ENCODE data around the gene FAM241A. TPM values are rescaled to one million over a fixed set of nuclear protein-coding genes. Genes with fewer than 3 reads are reported as not detected.

Gene FAM241A
- total and polyA plus RNA-seq, 4 donors = 2.7 to 4.2 (median 2.9) TPM

GRCh38 chr4:112185334-112185733 is 40.1 kb downstream of the FAM241A start:
- peaks cover 0 to 9% (median 1%) of the 10 kb centered on the region in 4 donors for H3K36me3 ChIP-seq (ENCODE audit: control insufficient read depth in 4 of 4, insufficient read depth in 4 of 4, low read length in 4 of 4)
- H3K4me3 ChIP-seq = no peak overlapping the region
- no peaks in the 10 kb centered on the region for H3K27me3 ChIP-seq (ENCODE audit: control insufficient read depth in 3 of 3, insufficient read depth in 3 of 3, low read length in 2 of 3)
- WGBS, 2 donors = 94% methylated on average over 2 of the region's 2 CpGs
- H3K9me3 ChIP-seq (ENCODE audit: control insufficient read depth in 4 of 4, insufficient read depth in 3 of 4, low read length in 3 of 4) = no peaks in the 10 kb centered on the region
- no peak for TF ChIP-seq CTCF (IDR thresholded peaks at IDR 0.05; ENCODE audit: control extremely low read depth, extremely low read depth)
- H3K4me1 ChIP-seq (ENCODE audit: control insufficient read depth in 5 of 5, insufficient read depth in 5 of 5, low read length in 5 of 5) = no peaks in the 10 kb centered on the region
- DNase-seq = no peak
- no peak overlapping the region for H3K27ac ChIP-seq (ENCODE audit: low read depth in 1 of 2, low read length in 1 of 2)
- no peak for ATAC-seq (ENCODE audit: insufficient read depth, low FRiP score)
- no peak overlapping the region for H3K9ac ChIP-seq (ENCODE audit: insufficient read depth in 1 of 2, low read length in 2 of 2)

- 32 to 54% methylated on average over 8 of the region's 8 CpGs for WGBS, 2 donors
- Histone ChIP-seq H3K27me3 (ENCODE audit: control insufficient read depth in 3 of 3, insufficient read depth in 3 of 3, low read length in 2 of 3) (no peaks in the 10 kb centered on the region), H3K4me3 (no peak overlapping the region), H3K9me3 (ENCODE audit: control insufficient read depth in 4 of 4, insufficient read depth in 3 of 4, low read length in 3 of 4) (no peaks in the 10 kb centered on the region), H3K9ac (ENCODE audit: insufficient read depth in 1 of 2, low read length in 2 of 2) (no peak overlapping the region), H3K36me3 (ENCODE audit: control insufficient read depth in 4 of 4, insufficient read depth in 4 of 4, low read length in 4 of 4) (peaks cover 0 to 11% (median 1%) of the 10 kb centered on the region in 4 donors), H3K27ac (ENCODE audit: low read depth in 1 of 2, low read length in 1 of 2) (no peak overlapping the region), H3K4me1 (ENCODE audit: control insufficient read depth in 5 of 5, insufficient read depth in 5 of 5, low read length in 5 of 5) (no peaks in the 10 kb centered on the region)
- ATAC-seq (ENCODE audit: insufficient read depth, low FRiP score) (no peak), DNase-seq (peak in 2 of 3 donors; percentile 2 to 8)
- no peak for TF ChIP-seq CTCF (IDR thresholded peaks at IDR 0.05; ENCODE audit: control extremely low read depth, extremely low read depth)
Observed at GRCh38 chr4:112185740-112186670, 40.8 kb downstream of the FAM241A start.

- Histone ChIP-seq H3K9ac (ENCODE audit: insufficient read depth in 1 of 2, low read length in 2 of 2) (no peak overlapping the region), H3K27ac (ENCODE audit: low read depth in 1 of 2, low read length in 1 of 2) (no peak overlapping the region), H3K36me3 (ENCODE audit: control insufficient read depth in 4 of 4, insufficient read depth in 4 of 4, low read length in 4 of 4) (peaks cover 0 to 14% (median 1%) of the 10 kb centered on the region in 4 donors), H3K4me1 (ENCODE audit: control insufficient read depth in 5 of 5, insufficient read depth in 5 of 5, low read length in 5 of 5) (no peaks in the 10 kb centered on the region), H3K27me3 (ENCODE audit: control insufficient read depth in 3 of 3, insufficient read depth in 3 of 3, low read length in 2 of 3) (no peaks in the 10 kb centered on the region), H3K9me3 (ENCODE audit: control insufficient read depth in 4 of 4, insufficient read depth in 3 of 4, low read length in 3 of 4) (no peaks in the 10 kb centered on the region), H3K4me3 (no peak overlapping the region)
- TF ChIP-seq CTCF (IDR thresholded peaks at IDR 0.05; ENCODE audit: control extremely low read depth, extremely low read depth) = no peak
- peak in 2 of 3 donors; percentile 5 to 38 for DNase-seq
- 69 to 85% methylated on average over 2 of the region's 2 CpGs for WGBS, 2 donors
- ATAC-seq (ENCODE audit: insufficient read depth, low FRiP score) = no peak
Observed at GRCh38 chr4:112189754-112190153, 44.5 kb downstream of the FAM241A start.

Data from lung (tissue), 12 donors.